H1 (cell line): ENCODE data around the gene PI4KB. TPM values are rescaled to one million over a fixed set of nuclear protein-coding genes. Genes with fewer than 3 reads are reported as not detected.

Experiments
- CTCF ChIA-PET: fragments of 300-600 bp; sonication (Branson Sonifier 250); formaldehyde crosslinking; loops from one replicate; lab custom pipeline; 2021; ENCODE audit not compliant: partially characterized antibody; lab: Charles Lee
- POLR2A ChIA-PET: fragments of 300-600 bp; sonication (Branson Sonifier 250); formaldehyde crosslinking; loops from one replicate; lab custom pipeline; 2021; ENCODE audit warnings: inconsistent platforms; ENCODE audit not compliant: partially characterized antibody; lab: Charles Lee
- DNase-seq, 2 experiments: peaks; one replicate each; pipeline versions ENCODE4 v3.0.0 to v3.0.0-alpha.2; 2010 to 2022; ENCODE audit warnings: low spot score in 2 of 2, low read depth in 1 of 2, mixed read lengths in 1 of 2
- FAIRE-seq: peaks from 2 replicates; lab custom pipeline; 2011; peaks lifted over from hg19 to GRCh38; lab: Jason Lieb, UNC
- H2AFZ ChIP-seq: 2 replicates; pipeline ENCODE4 v1.8.1; 2012; ENCODE audit warnings: low read length, inconsistent platforms
- H2AK5ac ChIP-seq: 2 replicates; pipeline ENCODE4 v1.6.1; 2013; ENCODE audit warnings: low read depth, low read length
- H2BK120ac ChIP-seq: replicated peaks from 2 replicates; pipeline ENCODE3; 2013; ENCODE audit warnings: low read depth, low read length, inconsistent platforms
- H2BK12ac ChIP-seq: 2 replicates; pipeline ENCODE4 v1.6.1; 2013; ENCODE audit warnings: low read depth, low read length
- H2BK15ac ChIP-seq: 2 replicates; pipeline ENCODE4 v1.6.1; 2013; ENCODE audit warnings: low read length
- H2BK20ac ChIP-seq: 2 replicates; pipeline ENCODE4 v1.6.1; 2013; ENCODE audit warnings: low read length
- H2BK5ac ChIP-seq: 2 replicates; pipeline ENCODE4 v1.6.1; 2013; ENCODE audit warnings: low read depth, low read length
- H3K14ac ChIP-seq: 2 replicates; pipeline ENCODE4 v1.6.1; 2013; ENCODE audit warnings: inconsistent platforms; ENCODE audit not compliant: insufficient read length
- H3K18ac ChIP-seq: 2 replicates; pipeline ENCODE4 v1.6.1; 2013; ENCODE audit warnings: low read length; ENCODE audit errors: extremely low read depth
- H3K23ac ChIP-seq: 2 replicates; pipeline ENCODE4 v1.6.1; 2013; ENCODE audit warnings: inconsistent platforms; ENCODE audit not compliant: insufficient read length
- H3K23me2 ChIP-seq: 2 replicates; pipeline ENCODE4 v1.6.1; 2013; ENCODE audit warnings: low read depth, low read length
- H3K27ac ChIP-seq: 2 replicates; pipeline ENCODE4 v1.6.1; 2011; ENCODE audit warnings: low read depth, low read length, inconsistent platforms
- H3K27me3 ChIP-seq, 4 experiments: replicated peaks in 1 of 4; 1 replicate in 1 of 4; 2 replicates in 3 of 4; pipeline versions ENCODE4 v1.6.1 to v1.8.1; 2011 to 2013; ENCODE audit warnings: low read length in 3 of 4, mild to moderate bottlenecking in 3 of 4, inconsistent platforms in 2 of 4, mixed read lengths in 2 of 4, moderate library complexity in 1 of 4; ENCODE audit not compliant: control insufficient read depth in 3 of 4, insufficient read depth in 3 of 4; ENCODE audit errors: extremely low read depth in 1 of 4
- H3K36me3 ChIP-seq, 4 experiments: 2 replicates each; pipeline versions ENCODE4 v1.6.1 to v1.8.1; 2011 to 2013; ENCODE audit warnings: mild to moderate bottlenecking in 4 of 4, low read length in 3 of 4, moderate library complexity in 2 of 4, control low read depth in 1 of 4, inconsistent platforms in 1 of 4; ENCODE audit not compliant: insufficient read depth in 4 of 4, control insufficient read depth in 2 of 4
- H3K4ac ChIP-seq: replicated peaks from 2 replicates; pipeline ENCODE3; 2013; ENCODE audit warnings: low read length, low read depth, mixed read lengths, inconsistent platforms; ENCODE audit not compliant: insufficient read length
- H3K4me1 ChIP-seq, 4 experiments: replicated peaks in 1 of 4; 1 replicate in 1 of 4; 2 replicates in 3 of 4; pipeline versions ENCODE4 v1.6.1 to v1.8.1; 2011 to 2013; ENCODE audit warnings: low read length in 3 of 4, inconsistent platforms in 2 of 4, mixed read lengths in 1 of 4; ENCODE audit not compliant: insufficient read depth in 4 of 4, control insufficient read depth in 3 of 4
- H3K4me2 ChIP-seq, 2 experiments: 2 replicates each; pipeline versions ENCODE4 v1.6.1 to v1.8.1; 2011 to 2013; ENCODE audit warnings: low read depth in 2 of 2, low read length in 2 of 2, control low read depth in 1 of 2, inconsistent platforms in 1 of 2, mild to moderate bottlenecking in 1 of 2; ENCODE audit not compliant: insufficient read depth in 1 of 2
- H3K4me3 ChIP-seq, 4 experiments: fragments of 200-600, 300-600 bp in 1 of 4; sonication (generic), shearing (Covaris generic), sonication (Bioruptor Twin) in 1 of 4; 2 replicates each; pipeline versions ENCODE4 v1.5.1 to v1.8.1; 2011 to 2016; ENCODE audit warnings: low read length in 4 of 4, low read depth in 3 of 4, control low read depth in 2 of 4, inconsistent platforms in 2 of 4, mild to moderate bottlenecking in 2 of 4, mixed read lengths in 1 of 4, moderate library complexity in 1 of 4; ENCODE audit not compliant: insufficient read depth in 2 of 4; ENCODE audit errors: extremely low read depth in 1 of 4
- H3K56ac ChIP-seq: replicated peaks from 2 replicates; pipeline ENCODE3; 2013; ENCODE audit warnings: low read depth, mild to moderate bottlenecking, mixed read lengths, low read length, inconsistent platforms; ENCODE audit not compliant: insufficient read length
- H3K79me1 ChIP-seq: 2 replicates; pipeline ENCODE4 v1.6.1; 2013; ENCODE audit warnings: low read depth, low read length, control low read depth
- H3K79me2 ChIP-seq, 2 experiments: 2 replicates each; pipeline versions ENCODE4 v1.6.1 to v1.8.1; 2012 to 2013; ENCODE audit warnings: low read length in 2 of 2, mild to moderate bottlenecking in 2 of 2, inconsistent platforms in 1 of 2; ENCODE audit not compliant: insufficient read depth in 2 of 2, control insufficient read depth in 1 of 2
- H3K9ac ChIP-seq, 4 experiments: replicated peaks in 1 of 4; 1 replicate in 1 of 4; 2 replicates in 3 of 4; pipeline versions ENCODE4 v1.6.1 to v1.8.1; 2011 to 2013; ENCODE audit warnings: low read depth in 3 of 4, low read length in 3 of 4, control low read depth in 2 of 4, mild to moderate bottlenecking in 2 of 4, moderate library complexity in 2 of 4, inconsistent platforms in 1 of 4; ENCODE audit errors: extremely low read depth in 1 of 4
- H3K9me3 ChIP-seq, 2 experiments: 2 replicates each; pipeline versions ENCODE4 v1.6.1 to v1.8.1; 2012 to 2013; ENCODE audit warnings: mild to moderate bottlenecking in 2 of 2, moderate library complexity in 2 of 2, control low read depth in 1 of 2, inconsistent platforms in 1 of 2, low read depth in 1 of 2, low read length in 1 of 2, mixed read lengths in 1 of 2; ENCODE audit not compliant: insufficient read depth in 2 of 2
- H4K20me1 ChIP-seq, 2 experiments: replicated peaks in 1 of 2; 2 replicates each; pipeline versions ENCODE3 to v1.8.1; 2011 to 2013; ENCODE audit warnings: inconsistent platforms in 2 of 2, low read length in 2 of 2, mild to moderate bottlenecking in 1 of 2; ENCODE audit not compliant: insufficient read depth in 2 of 2, control insufficient read depth in 1 of 2
- H4K5ac ChIP-seq: 2 replicates; pipeline ENCODE4 v1.6.1; 2013; ENCODE audit warnings: low read length, low read depth, mixed read lengths, inconsistent platforms; ENCODE audit not compliant: insufficient read length
- H4K8ac ChIP-seq: 2 replicates; pipeline ENCODE4 v1.8.0; 2013; ENCODE audit warnings: mild to moderate bottlenecking, moderate library complexity, low read length, inconsistent platforms; ENCODE audit not compliant: insufficient read depth; ENCODE audit errors: extremely low read depth
- H4K91ac ChIP-seq: replicated peaks from 2 replicates; pipeline ENCODE3; 2013; ENCODE audit warnings: low read length, mixed read lengths, inconsistent platforms; ENCODE audit not compliant: insufficient read length
- ATF3 ChIP-seq: IDR thresholded peaks from 2 replicates; pipeline ENCODE4 v1.6.1; 2011; ENCODE audit warnings: low read depth, mild to moderate bottlenecking, low read length; ENCODE audit not compliant: insufficient read depth
- CEBPB ChIP-seq: IDR thresholded peaks from 2 replicates; pipeline ENCODE4 v1.6.1; 2012; ENCODE audit warnings: low read depth, low read length
- MAFK ChIP-seq: IDR thresholded peaks from 2 replicates; pipeline ENCODE4 v1.6.1; 2012; ENCODE audit warnings: low read depth, mild to moderate bottlenecking, improper control_type of control experiment, low read length
- TBP ChIP-seq: IDR thresholded peaks from 2 replicates; pipeline ENCODE4 v1.6.1; 2011; ENCODE audit warnings: low read depth, low read length, improper control_type of control experiment
- WGBS, 2 experiments: shearing (Covaris generic) in 1 of 2; methylation state at CpG; one replicate each; pipeline versions ENCODE4 v1.1.6 to v1.1.7; 2013 to 2015; ENCODE audit warnings: low lambda C conversion rate in 2 of 2, mixed read lengths in 2 of 2, inconsistent platforms in 1 of 2, low coverage in 1 of 2, missing lambda C conversion rate in 1 of 2; ENCODE audit not compliant: insufficient replicate concordance in 2 of 2, insufficient coverage in 1 of 2, insufficient read length in 1 of 2; ENCODE audit errors: extremely low coverage in 1 of 2, missing lambda C conversion rate in 1 of 2; 5-methylcytosine and 5-hydroxymethylcytosine counted together
- polyA plus RNA-seq, 7 experiments: library from polyadenylated mRNA; depleted of rRNA in 3 of 7; stranded (reverse) in 5 of 7; unstranded in 2 of 7; fragments of >200 nt in 5 of 7; fragments of 200-250 nt in 2 of 7; gene quantifications; 1 replicate in 5 of 7; 2 replicates in 1 of 7; 4 replicates in 1 of 7; pipeline versions ENCODE4 v1.2.1 to v1.2.3, GENCODE V29; 2011 to 2013; ENCODE audit warnings: missing spikeins in 2 of 7, mixed read lengths in 2 of 7
- total RNA-seq: library from RNA; stranded (reverse); fragmentation: NEBNext Ultra II Directional; extraction: Animal tissue kit (Norgen Biotek cat#: 25700); gene quantifications from 2 replicates; pipeline ENCODE4 v1.2.1, GENCODE V29; 2021

The PI4KB gene
- total and polyA plus RNA-seq, 2 of the 8 experiments (the other 6 are each of a cell fraction or from before 2014, with no cell fraction given) = 30.1 to 37.1 TPM

- Histone ChIP-seq H3K36me3 (no peaks in the 10 kb centered on the region; a peak in 2 of 8 replicates), H2BK120ac (no peak overlapping the region), H4K91ac (no peak overlapping the region), H3K9ac (no peak overlapping the region), H4K5ac (no peak overlapping the region), H4K8ac (no peak overlapping the region; the same call in 1 of the 2 replicates), H2AK5ac (no peak overlapping the region), H2AFZ (no peak overlapping the region), H3K4me2 (peak overlapping the region; percentile 59 to 60; a peak in 2 of 4 replicates), H2BK20ac (no peak overlapping the region), H2BK12ac (no peak overlapping the region), H3K18ac (peak overlapping the region; percentile 19; the same call in 1 of the 2 replicates), H3K56ac (no peak overlapping the region), H3K4me3 (peak overlapping the region in 1 of 4 experiments; percentile 55; a peak in 2 of 8 replicates), H3K27me3 (no peaks in the 10 kb centered on the region), H3K79me1 (no peaks in the 10 kb centered on the region), H3K79me2 (no peaks in the 10 kb centered on the region), H2BK5ac (no peak overlapping the region), H3K4me1 (peaks cover 0 to 11% (median 8%) of the 10 kb centered on the region in 4 experiments; a peak in 6 of 7 replicates), H4K20me1 (no peaks in the 10 kb centered on the region), H2BK15ac (0 out of 2 replicates have a peak overlapping the region, but pooled peaks have one; percentile 46), H3K9me3 (no peaks in the 10 kb centered on the region), H3K23ac (no peak overlapping the region), H3K23me2 (peaks cover 2% of the 10 kb centered on the region; the same call in 1 of the 2 replicates)
- POLR2A ChIA-PET = interaction anchor here (0.6 to 2.1 kb wide), 9 partner anchors 10 to 121 kb away, joined by 3 to 12 read pairs (median 4); partner anchors contain the start of genes PI4KB, PSMB4 and RFX5
- CTCF ChIA-PET = interaction anchor here (0.5 to 1.7 kb wide), 8 partner anchors 17 to 71 kb away, joined by 3 to 5 read pairs (median 4); partner anchors contain the start of gene PSMB4
- WGBS, 2 experiments = 96% methylated on average over 9 of the region's 9 CpGs; no CpG with 5 or more reads in 1 of the 2 experiments
- no peak for FAIRE-seq
- DNase-seq = no peak
- TF ChIP-seq CEBPB = no peak
- peak; percentile 25; the same call in 1 of the 2 replicates for TF ChIP-seq MAFK
- TF ChIP-seq TBP = no peak
- no peak for TF ChIP-seq ATF3
- TF ChIP-seq, all 59 proteins: peak for 1
- H3K27ac ChIP-seq = no peak overlapping the region
- no peak overlapping the region for H3K14ac ChIP-seq
- no peak overlapping the region for H3K4ac ChIP-seq
Measured at GRCh38 chr1:151371370-151372057, 44.3 kb upstream of the PI4KB start.
